IPS-15b (cell line): ENCODE measurements around the gene MAPK8IP2.

ENCODE experiments used
- H3K27me3 ChIP-seq: one replicate; pipeline ENCODE4 v1.6.1; 2013; ENCODE audit warnings: low read length; ENCODE audit not compliant: control insufficient read depth, insufficient read depth
- H3K36me3 ChIP-seq: one replicate; pipeline ENCODE4 v1.6.1; 2013; ENCODE audit warnings: low read length; ENCODE audit not compliant: control insufficient read depth, insufficient read depth
- H3K4me1 ChIP-seq: one replicate; pipeline ENCODE4 v1.6.1; 2013; ENCODE audit warnings: mild to moderate bottlenecking, low read length; ENCODE audit not compliant: control insufficient read depth, insufficient read depth
- H3K4me3 ChIP-seq: one replicate; pipeline ENCODE4 v1.5.1; 2013; ENCODE audit warnings: low read depth, low read length
- H3K9ac ChIP-seq: one replicate; pipeline ENCODE4 v1.6.1; 2013; ENCODE audit warnings: low read depth, mild to moderate bottlenecking, low read length
- H3K9me3 ChIP-seq: one replicate; pipeline ENCODE4 v1.6.1; 2013; ENCODE audit warnings: mild to moderate bottlenecking, low read length; ENCODE audit not compliant: control insufficient read depth, insufficient read depth

The MAPK8IP2 gene

GRCh38 chr22:50600538-50600937 is at the start of gene MAPK8IP2:
Gene MAPK8IP2, plus strand, starts transcription at chr22:50600793. Its CDS starts 26 bp downstream, at chr22:50600819.
- Histone ChIP-seq H3K9me3 (no peaks in the 10 kb centered on the region), H3K9ac (no peak within 1 kb of the TSS), H3K4me1 (peaks cover 2% of the 10 kb centered on the region), H3K4me3 (peak within 1 kb of the TSS; percentile 50), H3K27me3 (peaks cover 51% of the 10 kb centered on the region), H3K36me3 (no peaks in the 10 kb centered on the region)

GRCh38 chr22:50551160-50551752 is 49.3 kb upstream of the MAPK8IP2 start:
- Histone ChIP-seq H3K4me3 (no peak overlapping the region), H3K9me3 (no peaks in the 10 kb centered on the region), H3K36me3 (no peaks in the 10 kb centered on the region), H3K4me1 (peaks cover 2% of the 10 kb centered on the region), H3K27me3 (peaks cover 12% of the 10 kb centered on the region), H3K9ac (no peak overlapping the region)

DNA sequence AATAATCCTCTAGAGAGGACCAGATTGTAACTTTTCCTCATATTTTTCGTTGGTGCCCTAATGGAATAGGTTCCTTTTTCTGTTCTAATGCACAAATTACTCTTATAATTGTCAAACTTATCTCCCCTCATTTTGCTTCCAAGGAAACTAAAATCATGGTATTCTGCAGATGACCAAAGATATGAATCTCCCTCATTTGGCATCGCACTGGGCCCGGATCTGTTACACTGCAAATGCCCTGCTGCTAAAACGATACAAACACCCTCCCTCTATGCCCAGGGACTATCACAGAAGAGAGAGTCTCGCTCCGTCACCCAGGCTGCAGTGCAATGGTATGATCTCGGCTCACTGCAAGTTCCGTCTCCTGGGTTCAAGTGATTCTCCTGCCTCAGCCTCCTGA is 47.3 kb upstream of the MAPK8IP2 start:
- Histone ChIP-seq H3K27me3 (peaks cover 6% of the 10 kb centered on the region), H3K9ac (no peak overlapping the region), H3K4me1 (no peaks in the 10 kb centered on the region), H3K9me3 (no peaks in the 10 kb centered on the region), H3K4me3 (no peak overlapping the region), H3K36me3 (no peaks in the 10 kb centered on the region)

GRCh38 chr22:50556703-50557102 is 43.9 kb upstream of the MAPK8IP2 start:
- H3K27me3 ChIP-seq, result peaks cover 8% of the 10 kb centered on the region
- H3K36me3 ChIP-seq, result no peaks in the 10 kb centered on the region
- H3K9ac ChIP-seq, result no peak overlapping the region
- no peaks in the 10 kb centered on the region for H3K9me3 ChIP-seq
- H3K4me3 ChIP-seq, result no peak overlapping the region
- no peaks in the 10 kb centered on the region for H3K4me1 ChIP-seq

GRCh38 chr22:50560034-50560433 is 40.6 kb upstream of the MAPK8IP2 start:
- Histone ChIP-seq H3K27me3 (peaks cover 22% of the 10 kb centered on the region), H3K4me1 (no peaks in the 10 kb centered on the region), H3K4me3 (no peak overlapping the region), H3K36me3 (no peaks in the 10 kb centered on the region), H3K9me3 (no peaks in the 10 kb centered on the region), H3K9ac (no peak overlapping the region)

GRCh38 chr22:50561401-50562358 is 38.9 kb upstream of the MAPK8IP2 start:
- no peaks in the 10 kb centered on the region for H3K36me3 ChIP-seq
- H3K9ac ChIP-seq, result no peak overlapping the region
- H3K4me3 ChIP-seq, result no peak overlapping the region
- H3K4me1 ChIP-seq, result no peaks in the 10 kb centered on the region
- no peaks in the 10 kb centered on the region for H3K9me3 ChIP-seq
- peaks cover 22% of the 10 kb centered on the region for H3K27me3 ChIP-seq

DNA sequence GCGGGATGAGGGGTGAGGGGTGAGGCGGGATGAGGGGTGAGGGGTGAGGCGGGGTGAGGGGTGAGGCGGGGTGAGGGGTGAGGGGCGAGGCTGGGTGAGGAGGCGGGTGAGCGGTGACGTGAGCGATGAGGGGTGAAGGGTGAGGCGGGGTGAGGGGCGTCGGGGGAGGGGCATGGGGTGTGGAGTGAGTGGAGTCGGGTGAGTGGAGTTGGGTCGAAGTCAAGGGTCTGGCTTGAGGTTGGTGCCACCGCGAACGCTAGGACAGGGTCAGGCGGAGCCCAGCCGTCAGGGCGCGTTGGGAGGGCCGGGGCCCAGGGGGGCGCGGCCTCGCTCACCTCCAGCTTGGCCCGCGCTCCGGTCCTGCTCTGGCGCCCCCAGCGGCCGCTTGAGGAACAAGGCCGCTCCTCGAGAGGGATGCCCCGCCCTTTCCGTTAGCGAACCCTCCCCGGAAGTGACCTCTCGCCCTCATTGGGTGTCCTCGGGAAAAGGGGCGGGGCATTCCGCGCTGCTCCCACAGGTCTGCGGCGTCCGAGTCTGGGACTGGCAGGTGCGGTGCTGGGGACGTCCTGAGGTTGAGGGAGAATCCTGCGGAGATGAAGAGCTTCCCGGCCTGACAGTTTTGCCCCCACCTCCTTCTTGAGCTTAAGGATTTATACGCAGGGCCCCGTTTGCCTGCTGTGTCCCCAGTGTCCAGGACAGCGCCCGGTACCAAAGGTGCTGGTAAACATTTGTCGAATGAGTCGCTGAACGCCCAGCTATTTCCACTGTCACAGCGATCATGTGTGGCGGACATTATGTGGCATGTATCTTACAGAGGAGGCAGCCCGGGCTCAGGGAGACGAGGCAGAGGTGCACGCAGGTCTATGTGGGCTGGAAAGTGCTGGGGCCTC is 37.8 kb upstream of the MAPK8IP2 start, which contains the start of gene SYCE3:
SYCE3 (minus strand) TSS at position 397 of the 890 bp plus-strand sequence. CDS start 6,514 bp downstream, outside the sequence.
- H3K9me3 ChIP-seq, result no peaks in the 10 kb centered on the region
- no peaks in the 10 kb centered on the region for H3K36me3 ChIP-seq
- H3K27me3 ChIP-seq, result peaks cover 22% of the 10 kb centered on the region
- H3K9ac ChIP-seq, result no peak within 1 kb of the TSS
- peak within 1 kb of the TSS; percentile 83 for H3K4me3 ChIP-seq
- no peaks in the 10 kb centered on the region for H3K4me1 ChIP-seq

- no peaks in the 10 kb centered on the region for H3K4me1 ChIP-seq
- H3K9me3 ChIP-seq, result no peaks in the 10 kb centered on the region
- no peak overlapping the region for H3K9ac ChIP-seq
- H3K4me3 ChIP-seq, result peak overlapping the region; percentile 83
- H3K36me3 ChIP-seq, result no peaks in the 10 kb centered on the region
- peaks cover 20% of the 10 kb centered on the region for H3K27me3 ChIP-seq
Measured at GRCh38 chr22:50563413-50564160, 37.0 kb upstream of the MAPK8IP2 start.

GRCh38 chr22:50564289-50564688 is 36.3 kb upstream of the MAPK8IP2 start:
- Histone ChIP-seq H3K9ac (no peak overlapping the region), H3K36me3 (peaks cover 4% of the 10 kb centered on the region), H3K9me3 (no peaks in the 10 kb centered on the region), H3K4me1 (no peaks in the 10 kb centered on the region), H3K4me3 (no peak overlapping the region), H3K27me3 (peaks cover 20% of the 10 kb centered on the region)

DNA sequence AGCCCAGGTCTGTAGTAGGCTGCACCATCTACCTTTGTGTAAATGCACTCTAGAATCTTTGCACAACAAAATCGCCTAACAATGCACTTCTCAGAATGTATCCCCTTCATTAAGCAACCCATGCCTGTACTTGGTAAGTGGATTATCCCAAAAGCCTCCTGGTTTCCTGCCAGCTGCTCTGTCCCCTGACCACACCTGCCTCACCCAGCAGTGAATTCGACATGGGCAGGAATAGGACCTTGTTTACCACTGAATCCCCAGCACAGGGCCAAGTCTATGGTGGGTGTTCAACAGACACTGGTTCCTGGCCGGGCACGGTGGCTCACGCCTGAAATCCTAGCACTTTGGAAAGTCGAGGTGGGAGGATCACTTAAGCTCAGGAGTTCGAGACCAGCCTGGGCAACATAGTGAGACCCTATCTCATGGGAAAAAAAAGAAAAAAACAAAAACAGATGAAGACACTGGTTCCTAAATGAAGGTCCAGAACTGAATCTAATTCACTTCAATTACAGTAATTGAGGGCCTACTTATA is 32.8 kb upstream of the MAPK8IP2 start:
- peaks cover 25% of the 10 kb centered on the region for H3K36me3 ChIP-seq
- H3K9me3 ChIP-seq, result no peaks in the 10 kb centered on the region
- no peak overlapping the region for H3K4me3 ChIP-seq
- H3K9ac ChIP-seq, result no peak overlapping the region
- H3K4me1 ChIP-seq, result no peaks in the 10 kb centered on the region
- peaks cover 14% of the 10 kb centered on the region for H3K27me3 ChIP-seq
